ENCODE results near the gene NEBL.

NEBL gene

GRCh38 chr10:20903635-20904390 is 6.7 kb upstream of the NEBL start:
- DNase-seq: no peak

- no peak for DNase-seq
Observed at GRCh38 chr10:20901110-20901509, 4.0 kb upstream of the NEBL start.

- no peak for DNase-seq
Observed at GRCh38 chr10:20898866-20899535, 1.9 kb upstream of the NEBL start.

DNA sequence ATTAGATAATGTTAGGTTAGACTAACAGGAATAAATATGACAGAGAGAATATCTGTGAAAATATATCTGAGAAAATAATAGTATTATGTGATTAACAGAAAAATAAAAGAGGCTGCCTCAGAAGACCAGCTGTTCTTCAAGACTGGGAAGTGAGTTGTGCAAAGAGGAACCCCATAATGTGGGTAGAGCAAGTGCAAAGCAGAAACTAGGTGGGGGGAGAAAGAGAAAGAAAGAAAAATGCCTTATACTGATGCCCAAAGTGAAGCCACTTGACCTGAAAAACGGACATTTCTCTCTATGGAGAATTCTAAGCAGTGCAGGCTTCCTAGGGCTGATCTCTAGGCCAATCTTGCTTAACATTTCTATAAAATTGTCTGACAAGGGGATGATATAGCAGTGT is 3.8 kb downstream of the NEBL start:
- DNase-seq: peak; percentile 22 to 42

DNA sequence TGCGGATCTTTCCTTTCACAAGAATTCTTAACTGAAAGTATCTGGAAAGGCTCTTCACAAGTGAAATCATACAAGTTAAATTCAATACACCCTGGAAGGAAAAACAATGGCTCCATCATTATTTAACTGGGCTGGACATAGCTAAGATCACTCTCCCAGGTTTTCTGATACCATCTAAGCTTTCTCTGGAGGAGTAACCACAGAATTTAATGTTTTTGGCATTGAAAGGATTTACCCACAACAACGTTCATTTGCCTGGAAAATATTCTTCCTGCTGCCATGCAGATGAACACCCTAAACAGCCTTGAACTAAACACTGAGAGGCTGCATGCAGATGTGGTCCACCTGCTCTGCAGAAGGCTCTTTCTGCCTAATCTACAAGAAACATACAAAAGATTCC is 4.3 kb downstream of the NEBL start:
- no peak for DNase-seq

GRCh38 chr10:20892011-20892585 is 5.0 kb downstream of the NEBL start:
- no peak for DNase-seq

DNA sequence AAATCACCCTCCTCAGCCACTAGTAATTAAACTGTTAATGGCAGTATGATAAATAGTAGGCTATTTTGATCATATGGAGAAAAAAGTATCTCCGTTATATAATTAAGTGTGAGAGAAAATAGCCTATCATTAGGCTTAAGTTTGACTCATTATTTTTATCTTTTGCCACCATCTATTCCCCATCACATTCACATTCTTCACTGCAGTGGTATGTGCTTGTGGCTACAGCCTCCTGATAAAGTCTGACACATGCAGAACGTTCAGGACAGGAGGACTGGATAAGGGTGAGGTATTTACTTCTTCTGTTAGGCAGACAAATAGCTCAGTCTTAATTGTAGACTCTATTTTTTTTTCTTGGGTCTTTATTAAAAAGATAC is 5.8 kb downstream of the NEBL start:
- no peak for DNase-seq

DNA sequence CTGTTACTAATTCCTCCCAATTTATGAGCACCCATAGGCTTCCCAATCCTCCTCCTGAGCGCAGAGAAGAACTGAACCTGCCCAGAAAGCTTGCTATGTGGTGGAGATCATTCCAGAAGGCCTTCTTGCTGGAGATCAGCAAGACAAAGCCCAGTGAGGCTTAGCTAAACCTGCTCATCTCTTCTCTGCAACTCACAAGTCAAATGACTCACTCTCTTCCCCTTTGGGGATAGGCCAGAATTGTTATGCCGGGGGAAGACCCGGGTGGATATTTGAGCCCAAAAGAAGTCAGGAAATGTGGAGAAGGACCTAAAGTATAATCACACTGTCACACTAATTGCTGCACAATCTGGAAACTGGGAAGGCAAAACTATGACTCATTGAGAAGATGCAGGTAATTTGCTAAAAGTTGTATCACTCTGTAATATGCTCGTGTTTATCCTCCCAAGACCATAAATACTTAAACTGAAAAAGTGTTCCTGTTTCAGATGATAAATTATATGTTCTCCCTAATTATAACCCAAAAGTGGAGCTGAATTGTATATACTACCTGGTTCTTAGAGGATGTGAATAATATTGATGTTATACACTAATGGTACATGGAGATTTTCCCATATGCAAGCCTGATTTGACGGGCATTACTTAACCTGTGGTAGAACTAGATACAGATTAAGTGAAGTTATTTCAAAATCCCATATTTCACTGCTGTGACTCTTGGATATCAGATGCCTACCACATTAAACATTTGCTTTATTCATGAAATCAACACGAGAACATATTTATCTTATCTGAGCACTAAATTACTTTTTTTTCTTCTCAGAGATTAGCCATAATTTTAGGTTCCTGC is 6.4 kb downstream of the NEBL start:
- no peak for DNase-seq

- DNase-seq: no peak
Observed at GRCh38 chr10:20890009-20890408, 7.1 kb downstream of the NEBL start.

GRCh38 chr10:20888620-20889330 is 8.3 kb downstream of the NEBL start:
- DNase-seq: no peak

DNA sequence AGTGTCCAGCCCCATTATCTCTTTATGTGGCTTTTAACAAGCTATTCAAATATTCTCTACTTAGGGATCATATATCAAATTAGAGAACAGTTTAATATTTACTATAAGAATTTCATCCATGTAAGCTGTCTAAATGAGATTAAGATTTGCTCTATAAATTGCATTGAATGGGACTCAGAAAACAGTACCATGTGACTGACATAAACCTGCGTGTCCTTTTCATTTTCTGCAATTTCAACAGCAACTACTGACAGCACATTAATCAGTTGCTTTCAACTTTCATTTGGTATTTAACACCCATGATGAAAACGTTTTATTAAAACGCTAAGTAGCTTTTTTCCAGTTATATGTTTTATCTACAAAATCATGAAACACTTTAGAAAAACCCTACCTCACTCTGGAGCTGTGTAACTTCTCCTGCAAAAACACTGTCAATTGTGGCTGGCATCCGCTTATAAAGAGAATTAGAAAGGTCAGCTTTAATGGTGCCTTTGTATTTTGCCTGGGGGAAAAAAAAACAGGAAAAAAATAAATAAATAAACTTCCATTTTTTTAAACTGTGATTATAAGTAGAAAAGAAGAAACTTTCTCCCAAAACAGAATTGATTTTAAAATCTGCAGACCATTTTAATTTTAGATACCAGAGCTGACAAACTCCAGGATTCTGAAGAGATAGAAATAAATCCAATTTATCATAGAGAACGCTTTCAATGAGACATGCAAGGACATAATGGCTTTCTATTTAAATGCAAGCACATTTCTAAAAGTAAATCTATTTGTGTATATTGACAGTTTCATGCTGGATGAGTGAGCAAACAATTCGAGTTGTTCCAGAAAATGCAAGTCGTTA is 9.2 kb downstream of the NEBL start:
- no peak for DNase-seq

DNA sequence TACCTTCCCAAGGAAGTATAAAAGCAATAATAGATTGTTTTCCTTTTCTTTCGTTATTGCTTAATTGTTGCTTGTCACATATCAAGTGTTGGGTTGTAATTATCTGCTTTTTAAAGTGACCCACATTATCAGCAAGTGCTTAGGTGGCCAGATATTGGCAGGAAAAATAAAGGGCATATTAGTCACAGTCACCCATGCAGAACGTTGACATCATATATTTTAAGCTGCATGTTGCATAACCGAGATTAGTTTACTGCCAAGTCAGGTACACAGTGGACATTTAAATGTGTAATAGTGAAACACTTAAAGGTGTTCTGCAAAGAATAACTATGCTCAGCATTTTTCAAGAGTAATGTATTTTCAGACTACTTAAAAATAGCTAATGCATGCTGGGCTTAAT is 11.4 kb downstream of the NEBL start:
- no peak for DNase-seq

DNA sequence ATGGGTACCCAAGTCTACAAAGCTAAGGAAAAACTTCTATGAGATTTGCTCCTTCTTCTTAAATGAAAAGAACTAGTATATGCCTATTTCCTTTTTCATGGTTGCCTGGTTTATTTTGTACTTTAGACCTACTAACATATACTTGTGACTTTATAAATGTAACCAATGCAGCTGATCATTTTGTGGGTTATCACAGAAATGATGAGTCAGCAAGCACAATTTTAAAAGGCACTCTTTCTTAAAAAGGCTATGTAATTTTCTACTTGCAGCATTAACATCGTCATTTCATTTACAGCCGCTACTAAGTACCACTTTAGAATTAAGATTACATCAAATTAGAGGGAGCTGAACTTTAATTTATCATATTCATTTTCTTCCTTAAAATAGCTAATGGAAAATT is 13.6 kb downstream of the NEBL start:
- no peak for DNase-seq

DNA sequence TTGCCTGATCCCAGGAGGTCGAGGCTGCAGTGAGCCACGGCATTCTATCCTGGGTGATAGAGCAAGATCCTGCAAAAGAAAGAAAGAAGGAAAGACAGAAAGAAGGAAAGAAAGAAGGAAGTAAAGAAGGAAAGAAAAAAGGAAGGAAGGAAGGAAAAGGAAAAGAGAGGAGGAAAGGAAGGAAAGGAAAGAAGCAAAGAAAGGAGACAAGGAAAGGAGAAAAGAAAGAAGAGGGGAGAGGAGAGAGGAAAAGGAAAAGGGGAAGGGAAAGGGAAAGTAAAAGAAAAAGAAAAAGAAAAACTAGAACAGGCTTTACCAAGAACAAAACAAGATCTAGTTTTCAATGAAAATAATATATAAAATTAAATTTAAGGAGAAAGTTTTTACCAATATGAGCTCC is 15.0 kb downstream of the NEBL start:
- DNase-seq: no peak

GRCh38 chr10:20879136-20879535 is 18.0 kb downstream of the NEBL start:
- no peak for DNase-seq

DNA sequence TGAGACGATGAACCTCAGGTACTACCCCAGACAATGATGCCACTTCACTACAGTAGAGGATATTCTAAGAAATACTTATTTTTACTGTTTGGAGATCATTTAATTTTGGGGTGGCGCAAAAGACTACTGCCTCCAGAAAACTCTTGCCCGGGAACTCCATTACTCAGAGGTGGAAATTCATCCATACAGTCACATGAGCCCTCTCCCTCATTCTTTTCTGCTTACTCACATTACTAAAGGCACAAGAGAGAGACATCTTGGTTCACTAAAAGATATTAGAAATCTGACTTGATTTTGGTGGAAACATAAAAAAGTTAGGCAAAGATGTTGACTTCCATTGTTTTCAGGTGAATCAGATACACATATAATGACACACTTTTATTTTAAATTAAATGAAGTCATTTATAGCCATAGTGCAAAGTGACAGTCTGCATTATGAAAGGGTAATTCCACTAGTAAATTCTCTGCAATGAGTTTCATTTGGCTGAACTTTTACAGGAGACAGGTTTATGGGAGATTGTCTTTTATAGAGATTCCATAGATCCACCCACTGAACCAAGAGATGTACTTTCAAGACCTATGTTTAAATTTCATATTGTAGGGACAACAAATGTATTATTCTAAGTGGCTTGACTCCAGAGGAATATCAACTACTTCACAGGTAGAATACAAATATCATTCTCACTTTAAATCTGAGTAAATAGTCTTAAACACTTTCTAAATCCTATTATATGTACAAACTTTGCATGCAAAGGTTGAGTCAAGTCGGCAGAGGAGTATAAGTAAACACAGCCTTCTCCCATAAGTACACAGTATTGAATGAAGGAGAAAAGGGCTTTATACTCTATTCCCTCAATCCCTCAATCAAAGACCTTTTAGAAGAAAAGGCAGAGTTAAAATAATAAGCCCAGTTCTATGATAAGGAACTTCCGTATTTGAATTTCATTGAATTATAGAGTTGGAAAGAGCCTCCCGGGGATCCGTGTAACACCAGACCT is 18.8 kb downstream of the NEBL start:
- no peak for DNase-seq

DNA sequence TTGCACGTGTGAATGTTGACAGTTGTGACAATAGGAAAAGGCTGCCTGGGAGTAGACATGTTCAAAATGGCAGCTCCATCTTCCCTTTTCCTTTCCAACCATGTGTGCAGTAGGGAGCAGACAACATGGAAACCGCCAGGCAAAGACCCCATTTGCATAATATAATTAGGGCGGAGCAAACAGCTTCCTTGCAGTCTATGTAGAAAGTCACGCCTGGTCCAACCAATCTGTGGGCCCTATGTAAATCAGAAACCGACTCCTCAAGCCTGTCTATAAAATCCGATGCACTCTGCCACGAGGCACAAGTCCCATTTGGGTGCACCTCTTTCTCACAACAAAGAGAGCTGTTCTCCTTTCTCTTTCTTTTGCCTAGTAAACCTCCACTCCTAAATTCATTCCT is 19.6 kb downstream of the NEBL start:
- DNase-seq: no peak

DNA sequence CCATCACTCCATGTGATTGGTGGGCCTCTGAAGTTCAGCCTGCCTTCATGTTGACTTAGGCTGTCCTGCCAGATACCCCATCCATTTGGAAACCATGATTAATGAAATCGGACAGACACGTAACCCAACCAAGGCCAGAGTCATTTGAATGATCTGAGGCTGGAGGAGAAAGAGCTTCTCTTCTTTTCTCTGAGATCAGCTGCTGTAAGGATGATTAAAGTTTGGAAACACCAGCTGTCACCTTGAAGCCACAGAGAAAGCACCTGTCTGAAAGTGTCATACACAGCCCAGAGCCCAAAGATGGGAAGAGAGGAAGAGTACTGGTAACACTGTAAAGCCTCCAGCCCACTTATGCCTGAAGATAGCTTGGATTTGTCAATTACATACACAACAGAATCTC is 22.9 kb downstream of the NEBL start:
- DNase-seq: no peak

DNA sequence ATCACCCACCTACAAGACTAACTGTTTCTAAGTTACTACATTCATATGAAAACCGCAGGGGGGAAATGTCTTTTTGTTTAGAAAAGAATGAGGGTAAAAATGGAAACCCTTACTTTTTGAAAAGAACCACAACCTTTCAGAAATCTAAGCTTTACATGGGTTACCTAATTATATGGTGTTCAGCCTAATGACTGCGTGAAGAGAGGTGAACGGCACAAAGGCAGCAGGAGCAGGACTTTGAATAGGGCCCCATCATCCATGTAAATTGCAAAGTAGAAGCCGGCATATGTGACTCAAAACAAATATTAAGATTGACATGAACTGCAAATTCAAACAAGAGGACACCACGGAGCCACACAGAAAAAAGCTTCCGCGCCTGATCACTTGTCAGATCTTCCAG is 25.1 kb downstream of the NEBL start:
- no peak for DNase-seq

- no peak for DNase-seq
Observed at GRCh38 chr10:20870834-20871233, 26.3 kb downstream of the NEBL start.

GRCh38 chr10:20863008-20863407 is 34.1 kb downstream of the NEBL start:
- DNase-seq: no peak
